Activated B cell treated with CpG ODN at 0.5 μM for 24 hours (primary cell): ENCODE data around the gene MET. TPM values are rescaled to one million over a fixed set of nuclear protein-coding genes. Genes with fewer than 3 reads are reported as not detected.

Experiments
- ATAC-seq: fragments of 200-7000 bp; cut with Tn5 transposase; one replicate; pipeline ENCODE4 v1.10.0; 2021; ENCODE audit warnings: low read depth, mild to moderate bottlenecking, moderate library complexity
- CTCF ChIA-PET: fragments of 350-600 bp; sonication (Branson Sonifier 250); formaldehyde crosslinking; loops from one replicate; lab custom pipeline; 2021; ENCODE audit warnings: antibody characterized with exemption; lab: Charles Lee
- POLR2A ChIA-PET: fragments of 350-600 bp; sonication (Branson Sonifier 250); formaldehyde crosslinking; loops from one replicate; lab custom pipeline; 2021; ENCODE audit warnings: antibody characterized with exemption; lab: Charles Lee
- DNase-seq: peaks from one replicate; pipeline ENCODE4 v3.0.0; 2022
- H3K27ac Mint-ChIP-seq: one replicate; pipeline ENCODE4 v1.8.0; 2020; ENCODE audit warnings: mixed read lengths
- H3K27me3 Mint-ChIP-seq: one replicate; pipeline ENCODE4 v1.8.0; 2021; ENCODE audit warnings: mixed read lengths
- H3K36me3 Mint-ChIP-seq: one replicate; pipeline ENCODE4 v1.8.0; 2021; ENCODE audit warnings: low read depth, mixed read lengths
- H3K4me1 Mint-ChIP-seq: one replicate; pipeline ENCODE4 v1.8.0; 2021; ENCODE audit warnings: mixed read lengths
- H3K4me3 Mint-ChIP-seq: one replicate; pipeline ENCODE4 v1.8.0; 2020; ENCODE audit warnings: mild to moderate bottlenecking, mixed read lengths
- H3K9me3 Mint-ChIP-seq: one replicate; pipeline ENCODE4 v1.8.0; 2020; ENCODE audit warnings: mixed read lengths
- CTCF ChIP-seq: fragments of 200-600 bp; IDR thresholded peaks from one replicate; pipeline ENCODE4 v1.8.0; 2022; ENCODE audit warnings: antibody characterized with exemption, mild to moderate bottlenecking
- intact Hi-C: fragments of 100-400 bp; cut with micrococcal nuclease; formaldehyde crosslinking; loops from one replicate; pipeline ENCODE4 v1.15.1; 2024
- total RNA-seq: library from RNA; stranded (reverse); gene quantifications from 2 replicates; pipeline ENCODE4 v1.2.3, GENCODE V29; 2022

MET gene
- total RNA-seq, 1 donor from 2014 or later: 1.1 TPM

GRCh38 chr7:116699722-116700120 is 27.7 kb downstream of the MET start:
- Mint-ChIP-seq H3K36me3 (no peaks in the 10 kb centered on the region), H3K27ac (no peak overlapping the region), H3K4me1 (no peaks in the 10 kb centered on the region), H3K27me3 (peaks cover 55% of the 10 kb centered on the region), H3K4me3 (no peak overlapping the region), H3K9me3 (no peaks in the 10 kb centered on the region)
- ATAC-seq (no peak), DNase-seq (no peak)
- CTCF ChIA-PET: no interaction called here
- TF ChIP-seq CTCF: no peak
- POLR2A ChIA-PET: no interaction called here
- intact Hi-C loops: loop anchor here (1.0 kb wide), 1 partner anchor 9 kb away; no protein-coding TSS in a partner anchor

GRCh38 chr7:116702046-116702785 is 30.2 kb downstream of the MET start:
- TF ChIP-seq CTCF: no peak
- Mint-ChIP-seq H3K36me3 (no peaks in the 10 kb centered on the region), H3K9me3 (no peaks in the 10 kb centered on the region), H3K4me3 (no peak overlapping the region), H3K27me3 (peaks cover 39% of the 10 kb centered on the region), H3K4me1 (no peaks in the 10 kb centered on the region), H3K27ac (no peak overlapping the region)
- CTCF ChIA-PET: no interaction called here
- ATAC-seq: no peak
- no peak for DNase-seq
- POLR2A ChIA-PET: no interaction called here
- intact Hi-C loops: no loop called here

- TF ChIP-seq CTCF: no peak
- no peaks in the 10 kb centered on the region for H3K4me1 Mint-ChIP-seq
- H3K36me3 Mint-ChIP-seq: no peaks in the 10 kb centered on the region
- POLR2A ChIA-PET: no interaction called here
- CTCF ChIA-PET: no interaction called here
- H3K4me3 Mint-ChIP-seq: no peak overlapping the region
- H3K27ac Mint-ChIP-seq: no peak overlapping the region
- no peaks in the 10 kb centered on the region for H3K9me3 Mint-ChIP-seq
- DNase-seq (no peak), ATAC-seq (no peak)
- H3K27me3 Mint-ChIP-seq: peaks cover 26% of the 10 kb centered on the region
- intact Hi-C loops: no loop called here
These were observed 32.7 kb downstream of the MET start for GRCh38 chr7:116704650-116705228.

- no peaks in the 10 kb centered on the region for H3K9me3 Mint-ChIP-seq
- no peak for TF ChIP-seq CTCF
- POLR2A ChIA-PET: no interaction called here
These were observed 33.4 kb downstream of the MET start for GRCh38 chr7:116705419-116705818.

GRCh38 chr7:116706668-116707126 is 34.7 kb downstream of the MET start:
- Mint-ChIP-seq H3K27ac (no peak overlapping the region), H3K4me1 (no peaks in the 10 kb centered on the region), H3K27me3 (peaks cover 24% of the 10 kb centered on the region), H3K9me3 (no peaks in the 10 kb centered on the region), H3K4me3 (no peak overlapping the region), H3K36me3 (no peaks in the 10 kb centered on the region)
- no peak for DNase-seq
- TF ChIP-seq CTCF: no peak
- CTCF ChIA-PET: no interaction called here
- POLR2A ChIA-PET: no interaction called here
- ATAC-seq: no peak
- intact Hi-C loops: no loop called here

More at GRCh38 chr7:116705419-116705818, 33.4 kb downstream of the MET start:
- Mint-ChIP-seq H3K36me3 (no peaks in the 10 kb centered on the region), H3K27ac (no peak overlapping the region), H3K4me1 (no peaks in the 10 kb centered on the region), H3K4me3 (no peak overlapping the region), H3K27me3 (peaks cover 26% of the 10 kb centered on the region)
- no peak for ATAC-seq
- intact Hi-C loops: no loop called here
- CTCF ChIA-PET: no interaction called here
- DNase-seq: no peak
